ENCODE measurements around the gene ADARB2. TPM values are rescaled to one million over a fixed set of nuclear protein-coding genes. Genes with fewer than 3 reads are reported as not detected.
"Not testable (repeated sequence)": the region's sequence is repeated elsewhere in the genome, so short reads cannot be mapped to it uniquely, and the experiment has no call there.

The ADARB2 gene
- total RNA-seq, 1 donor from 2014 or later = not detected

- DNase-seq (ENCODE audit: low read depth, low spot score) = no peak
Measured at GRCh38 chr10:1335642-1336041, 401.7 kb downstream of the ADARB2 start.

GRCh38 chr10:1333981-1334380 is 403.3 kb downstream of the ADARB2 start:
- no peak for DNase-seq (ENCODE audit: low read depth, low spot score)

- DNase-seq (ENCODE audit: low read depth, low spot score) = no peak
Measured at GRCh38 chr10:1331560-1331959, 405.8 kb downstream of the ADARB2 start.

- DNase-seq (ENCODE audit: low read depth, low spot score) = no peak
Measured at GRCh38 chr10:1329622-1330021, 407.7 kb downstream of the ADARB2 start.

- no peak for DNase-seq (ENCODE audit: low read depth, low spot score)
Measured at GRCh38 chr10:1328981-1329614, 408.2 kb downstream of the ADARB2 start.

- DNase-seq (ENCODE audit: low read depth, low spot score) = no peak
Measured at GRCh38 chr10:1328161-1328823, 409.0 kb downstream of the ADARB2 start.

GRCh38 chr10:1327759-1328158 is 409.6 kb downstream of the ADARB2 start:
- DNase-seq (ENCODE audit: low read depth, low spot score) = no peak

- not testable (repeated sequence) for DNase-seq (ENCODE audit: low read depth, low spot score)
Measured at GRCh38 chr10:1326514-1326913, 410.8 kb downstream of the ADARB2 start.

GRCh38 chr10:1324903-1325302 is 412.4 kb downstream of the ADARB2 start:
- no peak for DNase-seq (ENCODE audit: low read depth, low spot score)

- no peak for DNase-seq (ENCODE audit: low read depth, low spot score)
Measured at GRCh38 chr10:1323951-1324350, 413.4 kb downstream of the ADARB2 start.

GRCh38 chr10:1320739-1321320 is 416.5 kb downstream of the ADARB2 start:
- no peak for DNase-seq (ENCODE audit: low read depth, low spot score)

- no peak for DNase-seq (ENCODE audit: low read depth, low spot score)
Measured at GRCh38 chr10:1316809-1317143, 420.5 kb downstream of the ADARB2 start.

GRCh38 chr10:1316121-1316808 is 421.1 kb downstream of the ADARB2 start:
- DNase-seq (ENCODE audit: low read depth, low spot score) = no peak

- DNase-seq (ENCODE audit: low read depth, low spot score) = no peak
Measured at GRCh38 chr10:1315178-1315577, 422.1 kb downstream of the ADARB2 start.

- DNase-seq (ENCODE audit: low read depth, low spot score) = no peak
Measured at GRCh38 chr10:1311726-1312125, 425.6 kb downstream of the ADARB2 start.

GRCh38 chr10:1310271-1310789 is 427.0 kb downstream of the ADARB2 start:
- DNase-seq (ENCODE audit: low read depth, low spot score) = no peak

- DNase-seq (ENCODE audit: low read depth, low spot score) = no peak
Measured at GRCh38 chr10:1309617-1310270, 427.6 kb downstream of the ADARB2 start.

- DNase-seq (ENCODE audit: low read depth, low spot score) = no peak
Measured at GRCh38 chr10:1308962-1309616, 428.2 kb downstream of the ADARB2 start.

GRCh38 chr10:1308173-1308961 is 429.0 kb downstream of the ADARB2 start:
- DNase-seq (ENCODE audit: low read depth, low spot score) = no peak

GRCh38 chr10:1301143-1301542 is 436.2 kb downstream of the ADARB2 start:
- no peak for DNase-seq (ENCODE audit: low read depth, low spot score)
